Keratinocyte (primary cell): ENCODE data around the gene RNASE12. TPM values are rescaled to one million over a fixed set of nuclear protein-coding genes. Genes with fewer than 3 reads are reported as not detected.

Experiments
- DNase-seq: peaks from one replicate; pipeline ENCODE4 v3.0.0-alpha.2; 2011; ENCODE audit warnings: low read depth, missing footprints, low spot score
- FAIRE-seq: peaks from 2 replicates; lab custom pipeline; 2011; peaks lifted over from hg19 to GRCh38; lab: Jason Lieb, UNC
- H2AFZ ChIP-seq: 2 replicates; pipeline ENCODE4 v1.6.0; 2012; ENCODE audit warnings: low read length, control low read depth, inconsistent platforms; ENCODE audit not compliant: control insufficient read depth
- H3K27ac ChIP-seq: 2 replicates; pipeline ENCODE4 v1.5.1; 2011; ENCODE audit warnings: low read length; ENCODE audit not compliant: control insufficient read depth, insufficient read depth
- H3K27me3 ChIP-seq: 3 replicates; pipeline ENCODE4 v1.6.0; 2011; ENCODE audit warnings: low read length; ENCODE audit not compliant: control insufficient read depth, insufficient read depth; ENCODE audit errors: extremely low read depth
- H3K36me3 ChIP-seq, 2 experiments: 2 replicates in 1 of 2; 3 replicates in 1 of 2; pipeline ENCODE4 v1.5.1; 2011; ENCODE audit warnings: low read length in 2 of 2, mild to moderate bottlenecking in 1 of 2; ENCODE audit not compliant: control insufficient read depth in 2 of 2, insufficient read depth in 2 of 2; ENCODE audit errors: extremely low read depth in 1 of 2
- H3K4me1 ChIP-seq: 3 replicates; pipeline ENCODE4 v1.5.1; 2011; ENCODE audit warnings: low read length; ENCODE audit not compliant: control insufficient read depth, insufficient read depth; ENCODE audit errors: extremely low read depth
- H3K4me2 ChIP-seq: 3 replicates; pipeline ENCODE4 v1.6.0; 2011; ENCODE audit warnings: low read depth, low read length; ENCODE audit not compliant: control insufficient read depth, insufficient read depth; ENCODE audit errors: extremely low read depth
- H3K4me3 ChIP-seq, 3 experiments: fragments of 200-600 bp in 1 of 3; sonication (generic) in 1 of 3; 2 replicates in 2 of 3; 3 replicates in 1 of 3; pipeline ENCODE4 v1.5.1; 2011 to 2016; ENCODE audit warnings: low read length in 3 of 3, mild to moderate bottlenecking in 3 of 3, control low read depth in 2 of 3, inconsistent platforms in 1 of 3, low read depth in 1 of 3, mixed read lengths in 1 of 3, mixed run types in 1 of 3, moderate library complexity in 1 of 3; ENCODE audit not compliant: control insufficient read depth in 2 of 3, insufficient read depth in 2 of 3; ENCODE audit errors: extremely low read depth in 1 of 3
- H3K79me2 ChIP-seq: 2 replicates; pipeline ENCODE4 v1.6.0; 2012; ENCODE audit warnings: low read length; ENCODE audit not compliant: control insufficient read depth, insufficient read depth
- H3K9ac ChIP-seq: 3 replicates; pipeline ENCODE4 v1.6.0; 2011; ENCODE audit warnings: low read length; ENCODE audit not compliant: control insufficient read depth, insufficient read depth; ENCODE audit errors: extremely low read depth
- H3K9me1 ChIP-seq: 3 replicates; pipeline ENCODE4 v1.6.0; 2011; ENCODE audit warnings: low read length; ENCODE audit not compliant: control insufficient read depth, insufficient read depth; ENCODE audit errors: extremely low read depth
- H3K9me3 ChIP-seq: 2 replicates; pipeline ENCODE4 v1.5.1; 2012; ENCODE audit warnings: low read depth, low read length; ENCODE audit not compliant: control insufficient read depth
- H4K20me1 ChIP-seq: 3 replicates; pipeline ENCODE4 v1.6.0; 2011; ENCODE audit warnings: low read length; ENCODE audit not compliant: control insufficient read depth, insufficient read depth; ENCODE audit errors: extremely low read depth
- CTCF ChIP-seq, 3 experiments: IDR thresholded peaks in 1 of 3; conservative IDR thresholded peaks in 1 of 3; optimal IDR thresholded peaks in 1 of 3; 2 replicates in 2 of 3; 3 replicates in 1 of 3; pipeline versions ENCODE3 to v1.5.1; 2011; ENCODE audit warnings: low read length in 3 of 3, mild to moderate bottlenecking in 3 of 3, moderate library complexity in 2 of 3, control low read depth in 1 of 3, inconsistent platforms in 1 of 3; ENCODE audit not compliant: insufficient read depth in 2 of 3; ENCODE audit errors: extremely low read depth in 1 of 3
- EZH2 ChIP-seq: IDR thresholded peaks from one replicate; pipeline ENCODE4 v1.6.1; 2012; ENCODE audit warnings: inconsistent platforms, mild to moderate bottlenecking, low read length, moderate library complexity
- dilution Hi-C: fragments of 300-500 bp; cut with MboI; formaldehyde crosslinking; loops from one replicate; pipeline ENCODE4 v1.7.0; 2020; ENCODE audit warnings: low sequenced_read_pairs; ENCODE audit not compliant: extremely low pct_ligation_motif_present
- polyA plus RNA-seq, 5 experiments: library from polyadenylated mRNA; depleted of rRNA in 3 of 5; stranded (reverse) in 3 of 5; stranded (forward) in 1 of 5; unstranded in 1 of 5; fragments of >200 nt; gene quantifications; 1 replicate in 1 of 5; 2 replicates in 3 of 5; 3 replicates in 1 of 5; pipeline versions ENCODE4 v1.2.1 to v1.2.3, GENCODE V29; 2011 to 2012; ENCODE audit warnings: missing spikeins in 2 of 5, low read depth in 1 of 5, low replicate concordance in 1 of 5

RNASE12 gene
- polyA plus RNA-seq, 1 donor (not counting 4 experiments of a cell fraction or from before 2014, with no cell fraction given) = not detected

DNA sequence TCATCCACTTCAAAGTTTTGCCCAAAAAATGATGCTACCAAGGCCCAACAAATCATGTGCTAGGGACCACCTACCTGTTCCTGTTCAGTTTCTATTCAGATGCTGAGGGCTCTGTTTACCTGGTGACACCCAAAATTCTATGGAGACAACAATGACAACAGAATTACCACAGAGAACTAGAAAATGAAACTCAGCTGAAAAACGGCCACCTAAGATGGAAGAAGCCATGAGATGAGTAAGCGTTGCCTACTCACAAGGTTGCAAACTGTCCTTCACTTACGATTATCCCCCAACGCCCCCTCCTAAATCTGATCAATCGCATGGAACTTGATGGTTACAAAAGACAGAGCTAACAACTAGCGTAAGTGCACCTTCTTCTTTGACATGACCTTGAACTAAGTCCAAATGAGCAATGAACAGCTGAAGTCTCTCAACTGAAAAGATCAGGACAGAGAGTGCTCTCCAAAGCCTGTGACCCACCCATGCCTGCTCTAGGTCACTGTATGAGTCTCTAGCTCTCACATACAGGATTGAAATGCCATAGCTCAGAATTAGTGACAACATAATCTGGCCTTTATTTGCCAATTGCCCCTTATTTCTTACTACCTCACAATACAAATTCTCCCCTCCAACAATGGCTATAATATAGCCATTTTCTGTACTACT lies 3.6 kb downstream of the RNASE12 start, which contains the start of gene RNASE11:
Gene RNASE11, minus strand, starts transcription at position 513 of the 666 bp plus-strand sequence.
- Histone ChIP-seq H3K79me2 (no peaks in the 10 kb centered on the region), H3K9me1 (no peaks in the 10 kb centered on the region), H4K20me1 (no peaks in the 10 kb centered on the region), H3K4me1 (no peaks in the 10 kb centered on the region), H3K9me3 (no peaks in the 10 kb centered on the region), H3K36me3 (no peaks in the 10 kb centered on the region), H3K9ac (no peak within 1 kb of the TSS), H3K27me3 (peaks cover 3% of the 10 kb centered on the region), H2AFZ (no peak within 1 kb of the TSS), H3K4me2 (no peak within 1 kb of the TSS), H3K27ac (no peak within 1 kb of the TSS), H3K4me3 (no peak within 1 kb of the TSS)
- dilution Hi-C loops = no loop called here
- FAIRE-seq = no peak
- no peak for DNase-seq
- TF ChIP-seq EZH2 (no peak), CTCF (optimal IDR thresholded peaks at IDR 0.05 in 1 of 3, IDR thresholded peaks at IDR 0.05 in 1 of 3, conservative IDR thresholded peaks at IDR 0.05 in 1 of 3; ENCODE audit: extremely low read depth in 1 of 3, insufficient read depth in 2 of 3, low read length in 3 of 3) (no peak)

DNA sequence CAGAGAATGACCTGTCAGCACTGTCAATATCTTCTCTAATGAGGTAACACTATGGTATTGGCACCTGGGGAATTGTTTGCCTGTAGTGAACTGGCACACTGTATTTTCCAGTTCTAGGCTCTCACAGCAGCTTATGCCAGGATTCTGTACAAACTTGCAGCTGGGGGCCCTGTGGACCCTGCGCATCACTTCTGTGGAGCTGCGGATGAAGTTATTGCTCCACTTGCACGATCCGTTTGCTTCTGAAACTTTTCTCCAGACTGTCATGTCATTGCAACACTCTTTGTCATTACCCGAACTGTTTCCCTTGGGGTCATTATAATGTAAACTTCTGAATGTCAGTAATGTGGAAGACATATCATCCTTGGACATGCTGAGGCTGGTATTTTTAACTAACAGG lies 7.3 kb downstream of the RNASE12 start:
- H3K27ac ChIP-seq = no peak overlapping the region
- H3K4me3 ChIP-seq = no peak overlapping the region
- H3K9me1 ChIP-seq = no peaks in the 10 kb centered on the region
- no peak for FAIRE-seq
- no peaks in the 10 kb centered on the region for H3K4me1 ChIP-seq
- dilution Hi-C loops = no loop called here
- H4K20me1 ChIP-seq = no peaks in the 10 kb centered on the region
- no peaks in the 10 kb centered on the region for H3K79me2 ChIP-seq
- TF ChIP-seq EZH2 (no peak), CTCF (optimal IDR thresholded peaks at IDR 0.05 in 1 of 3, IDR thresholded peaks at IDR 0.05 in 1 of 3, conservative IDR thresholded peaks at IDR 0.05 in 1 of 3; ENCODE audit: extremely low read depth in 1 of 3, insufficient read depth in 2 of 3, low read length in 3 of 3) (no peak)
- no peaks in the 10 kb centered on the region for H3K36me3 ChIP-seq
- no peak for DNase-seq
- no peak overlapping the region for H3K4me2 ChIP-seq
- H3K27me3 ChIP-seq = peaks cover 3% of the 10 kb centered on the region
- H2AFZ ChIP-seq = no peak overlapping the region
- H3K9me3 ChIP-seq = no peaks in the 10 kb centered on the region
- no peak overlapping the region for H3K9ac ChIP-seq
